Vagina (tissue), 2 donors: Measurements from ENCODE around the gene NDST1.

Experiments
- CTCF ChIP-seq, 3 experiments: fragments of 450-650 bp in 2 of 3; fragments of 200-600 bp in 1 of 3; sonication (generic) in 1 of 3; IDR thresholded peaks; one replicate each; pipeline ENCODE4 v1.5.1; 2017 to 2019; ENCODE audit warnings: antibody characterized with exemption in 3 of 3, mild to moderate bottlenecking in 2 of 3, moderate library complexity in 2 of 3
- POLR2A ChIP-seq, 2 donors: fragments of 450-650 bp; IDR thresholded peaks; one replicate each; pipeline ENCODE4 v1.6.1; 2017; ENCODE audit warnings: antibody characterized with exemption in 2 of 2, mild to moderate bottlenecking in 2 of 2, moderate library complexity in 2 of 2

- TF ChIP-seq CTCF (IDR thresholded peaks at IDR 0.05), result no peak
- TF ChIP-seq POLR2A (IDR thresholded peaks at IDR 0.05), result no peak
These were observed 38.0 kb upstream of the NDST1 start for GRCh38 chr5:150469718-150470469.
